Measurements from ENCODE around the gene TMED1. TPM values are rescaled to one million over a fixed set of nuclear protein-coding genes. Genes with fewer than 3 reads are reported as not detected.
"Not testable (repeated sequence)": the region's sequence is repeated elsewhere in the genome, so short reads cannot be mapped to it uniquely, and the experiment has no call there.

Gene TMED1
- total RNA-seq, 6 experiments from 2014 or later = 42.8 to 65.0 (median 48.1) TPM

DNA sequence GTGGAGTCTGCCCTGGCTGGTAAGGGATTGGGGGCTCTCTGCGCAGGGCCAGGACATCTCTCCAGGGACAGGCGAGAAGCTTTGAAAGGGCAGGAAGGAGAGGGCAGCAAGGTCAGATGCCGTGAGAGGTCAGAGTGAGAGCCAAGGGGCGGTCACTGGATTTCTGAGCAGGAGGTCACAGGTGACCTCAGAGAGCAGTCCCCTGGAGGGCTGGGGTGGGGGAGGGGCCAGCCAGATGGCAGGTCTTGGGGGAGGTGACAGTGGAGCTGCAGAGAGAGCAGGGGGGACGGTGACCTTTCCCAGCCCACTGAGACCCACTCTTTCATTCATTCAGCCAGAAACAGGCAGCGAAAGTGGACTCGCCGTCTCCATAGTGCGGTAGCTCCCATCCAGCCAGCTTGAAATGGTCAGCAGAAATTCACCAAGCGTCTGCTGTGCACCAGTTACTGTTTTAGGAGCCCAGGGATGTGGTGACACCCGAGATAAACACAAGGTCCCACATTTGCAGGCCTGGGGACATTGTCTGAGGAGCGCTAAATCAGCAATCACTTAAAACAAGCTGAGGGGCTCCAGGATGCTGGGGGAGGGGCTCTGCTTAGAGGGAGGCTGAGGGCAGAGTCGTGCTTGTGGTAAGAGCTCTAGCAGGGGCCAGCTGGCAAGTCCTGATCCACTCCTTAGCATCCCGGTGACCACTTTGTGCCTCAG is 45.5 kb upstream of the TMED1 start:
- Mint-ChIP-seq H3K9me3 (no peaks in the 10 kb centered on the region), H3K36me3 (ENCODE audit: low read depth) (no peaks in the 10 kb centered on the region), H3K4me1 (ENCODE audit: low read depth) (peaks cover 38% of the 10 kb centered on the region), H3K27me3 (ENCODE audit: insufficient read depth) (no peaks in the 10 kb centered on the region; the same call in 1 of the 2 replicates), H3K27ac (no peak overlapping the region), H3K4me3 (no peak overlapping the region)
- TF ChIP-seq, protein P1, sequence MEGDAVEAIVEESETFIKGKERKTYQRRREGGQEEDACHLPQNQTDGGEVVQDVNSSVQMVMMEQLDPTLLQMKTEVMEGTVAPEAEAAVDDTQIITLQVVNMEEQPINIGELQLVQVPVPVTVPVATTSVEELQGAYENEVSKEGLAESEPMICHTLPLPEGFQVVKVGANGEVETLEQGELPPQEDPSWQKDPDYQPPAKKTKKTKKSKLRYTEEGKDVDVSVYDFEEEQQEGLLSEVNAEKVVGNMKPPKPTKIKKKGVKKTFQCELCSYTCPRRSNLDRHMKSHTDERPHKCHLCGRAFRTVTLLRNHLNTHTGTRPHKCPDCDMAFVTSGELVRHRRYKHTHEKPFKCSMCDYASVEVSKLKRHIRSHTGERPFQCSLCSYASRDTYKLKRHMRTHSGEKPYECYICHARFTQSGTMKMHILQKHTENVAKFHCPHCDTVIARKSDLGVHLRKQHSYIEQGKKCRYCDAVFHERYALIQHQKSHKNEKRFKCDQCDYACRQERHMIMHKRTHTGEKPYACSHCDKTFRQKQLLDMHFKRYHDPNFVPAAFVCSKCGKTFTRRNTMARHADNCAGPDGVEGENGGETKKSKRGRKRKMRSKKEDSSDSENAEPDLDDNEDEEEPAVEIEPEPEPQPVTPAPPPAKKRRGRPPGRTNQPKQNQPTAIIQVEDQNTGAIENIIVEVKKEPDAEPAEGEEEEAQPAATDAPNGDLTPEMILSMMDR (IDR thresholded peaks at IDR 0.05) = no peak
- DNase-seq = no peak

DNA sequence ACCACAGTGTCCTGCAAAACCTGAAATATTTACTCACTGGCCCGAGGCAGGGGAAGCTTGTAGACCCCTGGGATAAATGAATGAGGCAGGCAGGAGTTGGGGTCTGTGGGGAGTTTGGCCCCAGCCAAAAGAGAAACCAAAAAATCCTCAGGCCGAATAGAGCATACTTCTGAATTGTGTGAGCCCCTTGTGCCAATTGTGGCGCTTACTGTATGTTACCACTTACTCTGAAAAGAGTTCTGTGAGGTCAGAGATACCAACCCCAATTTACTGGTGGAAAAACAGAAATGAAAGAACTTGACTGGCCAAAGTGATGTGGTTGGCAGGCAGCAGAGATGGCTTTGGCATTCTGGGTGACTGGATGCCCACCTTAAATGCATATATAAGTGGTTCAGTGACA is 42.2 kb upstream of the TMED1 start:
- Mint-ChIP-seq H3K9me3 (no peaks in the 10 kb centered on the region), H3K36me3 (ENCODE audit: low read depth) (no peaks in the 10 kb centered on the region), H3K27me3 (ENCODE audit: insufficient read depth) (no peaks in the 10 kb centered on the region; the same call in 1 of the 2 replicates), H3K4me1 (ENCODE audit: low read depth) (peaks cover 27% of the 10 kb centered on the region), H3K4me3 (peak overlapping the region; percentile 47), H3K27ac (peak overlapping the region; percentile 52)
- TF ChIP-seq, protein P1 (IDR thresholded peaks at IDR 0.05) = no peak
- DNase-seq = no peak

DNA sequence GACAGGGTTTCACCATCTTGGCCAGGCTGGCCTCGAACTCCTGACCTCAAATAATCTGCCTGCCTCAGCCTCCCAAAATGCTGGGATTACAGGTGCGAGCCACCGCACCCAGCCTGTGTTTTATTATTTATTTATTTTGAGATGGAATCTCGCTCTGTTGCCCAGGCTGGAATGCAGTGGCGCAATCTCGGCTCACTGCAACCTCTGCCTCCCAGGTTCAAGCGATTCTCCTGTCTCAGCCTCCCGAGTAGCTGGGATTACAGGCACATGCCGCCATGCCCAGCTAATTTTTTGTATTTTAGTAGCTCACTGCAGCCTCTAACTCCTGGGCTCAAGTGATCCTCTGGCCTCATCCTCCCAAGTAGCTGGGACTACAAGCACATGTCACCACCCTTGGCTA is 41.6 kb upstream of the TMED1 start:
- not testable (repeated sequence) for H3K27me3 Mint-ChIP-seq (ENCODE audit: insufficient read depth); H3K9me3 Mint-ChIP-seq; H3K4me3 Mint-ChIP-seq; DNase-seq; H3K36me3 Mint-ChIP-seq (ENCODE audit: low read depth)
- Mint-ChIP-seq H3K4me1 (ENCODE audit: low read depth) (peaks cover 33% of the 10 kb centered on the region), H3K27ac (peak overlapping the region; percentile 52)

DNA sequence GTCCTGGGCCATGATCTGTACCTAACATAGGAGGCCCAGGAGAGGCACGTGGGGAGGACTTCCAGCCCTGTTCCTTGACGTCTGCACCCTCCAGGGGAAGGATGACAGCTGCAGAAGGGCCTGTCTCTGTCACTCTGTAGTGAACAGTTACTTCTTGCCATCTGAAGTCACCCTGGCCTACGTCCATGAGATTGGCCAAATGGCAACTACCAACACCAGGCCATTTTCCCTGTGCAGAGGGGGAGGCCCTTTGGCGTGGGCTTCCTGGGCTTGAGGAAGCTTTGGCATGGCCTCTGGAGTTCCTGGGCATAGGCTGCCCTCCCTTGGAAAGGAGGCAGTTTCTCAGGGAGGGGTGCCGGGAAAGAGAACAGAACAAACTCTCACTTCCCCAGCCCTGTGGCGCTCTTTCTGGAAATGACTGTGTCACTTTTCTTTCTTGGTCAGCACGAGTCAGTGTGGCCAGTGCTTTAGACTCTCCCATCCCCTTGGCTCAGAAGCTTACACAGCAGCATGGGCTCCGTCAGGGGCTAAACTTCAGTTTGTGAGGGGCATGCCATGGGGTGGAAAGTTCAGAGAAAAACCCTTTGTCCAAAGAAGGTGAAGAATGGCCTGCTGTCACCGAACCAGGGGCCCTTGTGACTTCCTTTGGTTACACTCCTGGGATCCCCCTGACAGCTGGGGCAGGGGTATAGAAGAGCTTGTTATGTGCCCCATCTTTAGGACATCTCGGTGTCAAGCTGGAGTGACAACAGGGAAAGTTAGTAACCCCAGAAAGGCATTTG is 40.6 kb upstream of the TMED1 start:
- no peak for DNase-seq

DNA sequence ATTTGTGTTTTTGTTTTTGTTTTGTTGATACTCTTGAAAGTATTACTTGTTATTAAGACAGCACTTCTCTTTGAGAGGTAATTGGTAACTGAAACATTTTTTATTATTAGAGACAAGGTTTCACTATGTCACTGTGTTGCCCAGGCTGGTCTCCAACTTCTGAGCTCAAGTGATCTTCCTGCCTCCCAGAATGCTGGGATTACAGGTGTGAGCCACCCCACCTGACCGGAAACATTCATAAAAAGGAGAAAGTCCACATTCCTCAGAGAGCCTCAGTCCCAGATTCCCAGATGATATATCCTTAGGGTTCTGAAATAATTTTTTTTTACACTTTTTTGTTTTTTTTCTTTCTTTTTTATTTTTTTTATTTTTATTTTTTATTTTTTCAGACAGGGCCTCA is 38.0 kb upstream of the TMED1 start:
- Mint-ChIP-seq H3K27me3 (ENCODE audit: insufficient read depth) (no peaks in the 10 kb centered on the region; the same call in 1 of the 2 replicates), H3K4me1 (ENCODE audit: low read depth) (peaks cover 33% of the 10 kb centered on the region), H3K9me3 (no peaks in the 10 kb centered on the region), H3K4me3 (0 out of 2 replicates have a peak overlapping the region, but pooled peaks have one; percentile 34), H3K27ac (no peak overlapping the region), H3K36me3 (ENCODE audit: low read depth) (no peaks in the 10 kb centered on the region; the same call in 1 of the 2 replicates)
- no peak for DNase-seq
- TF ChIP-seq, protein P1 (IDR thresholded peaks at IDR 0.05) = no peak

More for the DNA sequence above, 40.6 kb upstream of the TMED1 start:
- peaks cover 34% of the 10 kb centered on the region for H3K4me1 Mint-ChIP-seq (ENCODE audit: low read depth)
- TF ChIP-seq, protein P1 (IDR thresholded peaks at IDR 0.05) = no peak
- H3K27ac Mint-ChIP-seq = peak overlapping the region; percentile 31; the same call in 1 of the 2 replicates
- H3K27me3 Mint-ChIP-seq (ENCODE audit: insufficient read depth) = no peaks in the 10 kb centered on the region; the same call in 1 of the 2 replicates
- H3K9me3 Mint-ChIP-seq = no peaks in the 10 kb centered on the region
- H3K4me3 Mint-ChIP-seq = no peak overlapping the region
- H3K36me3 Mint-ChIP-seq (ENCODE audit: low read depth) = no peaks in the 10 kb centered on the region; the same call in 1 of the 2 replicates
